Non-pigmented ciliary epithelial cell (primary cell): ENCODE measurements around the gene TNFRSF11A.

Source experiments
- DNase-seq: peaks from one replicate; pipeline ENCODE4 v3.0.0-alpha.2; 2010; ENCODE audit warnings: low read depth

Gene TNFRSF11A

DNA sequence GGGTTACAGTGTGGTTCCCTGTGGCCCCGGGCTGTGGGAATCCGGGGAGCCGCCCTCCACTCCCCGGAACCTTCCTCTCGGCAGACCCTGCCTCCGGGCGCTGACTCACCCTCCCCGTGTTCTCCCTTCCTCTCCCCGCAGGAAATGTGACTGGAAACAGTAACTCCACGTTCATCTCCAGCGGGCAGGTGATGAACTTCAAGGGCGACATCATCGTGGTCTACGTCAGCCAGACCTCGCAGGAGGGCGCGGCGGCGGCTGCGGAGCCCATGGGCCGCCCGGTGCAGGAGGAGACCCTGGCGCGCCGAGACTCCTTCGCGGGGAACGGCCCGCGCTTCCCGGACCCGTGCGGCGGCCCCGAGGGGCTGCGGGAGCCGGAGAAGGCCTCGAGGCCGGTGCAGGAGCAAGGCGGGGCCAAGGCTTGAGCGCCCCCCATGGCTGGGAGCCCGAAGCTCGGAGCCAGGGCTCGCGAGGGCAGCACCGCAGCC, 59.5 kb downstream of the TNFRSF11A start:
- DNase-seq, result no peak

- DNase-seq, result no peak
These were observed 61.0 kb downstream of the TNFRSF11A start for GRCh38 chr18:62386091-62386490.

- no peak for DNase-seq
These were observed 61.5 kb downstream of the TNFRSF11A start for GRCh38 chr18:62386601-62387000.

GRCh38 chr18:62387257-62387656, 62.1 kb downstream of the TNFRSF11A start:
- DNase-seq, result no peak

- DNase-seq, result no peak
These were observed 64.0 kb downstream of the TNFRSF11A start for GRCh38 chr18:62388855-62389760.

DNA sequence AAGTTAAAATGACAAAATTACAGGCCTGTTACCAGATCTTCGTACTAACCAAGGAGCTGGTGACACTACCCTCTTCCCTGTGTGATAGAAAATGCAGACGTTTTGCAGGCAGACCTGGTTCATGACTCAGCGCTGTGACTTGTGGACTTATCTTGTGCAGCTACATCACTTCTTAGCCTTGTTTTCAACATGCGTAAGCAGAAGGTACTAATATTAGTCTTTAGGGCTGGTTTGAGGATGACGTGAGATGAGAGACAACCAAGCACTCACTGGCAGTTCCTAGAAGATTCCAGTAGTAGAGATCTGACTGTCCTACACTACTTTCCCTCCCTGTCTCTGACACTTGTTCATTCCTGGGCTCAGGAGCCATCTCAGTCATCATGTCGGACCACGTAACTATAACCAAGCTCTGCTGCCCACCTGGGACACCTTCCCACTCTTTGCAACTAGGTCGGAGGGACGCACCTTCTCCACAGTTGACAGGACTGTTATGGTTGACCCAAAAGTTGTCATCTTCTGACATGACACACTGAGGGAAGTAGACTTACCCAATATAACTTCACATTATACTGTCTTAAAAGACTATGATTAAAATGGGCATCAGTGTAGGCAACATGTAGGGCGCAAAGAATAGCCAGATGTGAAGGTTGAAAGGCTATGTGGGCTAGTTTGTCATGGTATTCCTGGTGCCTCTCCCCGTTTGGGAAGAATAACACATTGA, 64.8 kb downstream of the TNFRSF11A start:
- DNase-seq, result no peak

- no peak for DNase-seq
These were observed 69.1 kb downstream of the TNFRSF11A start for GRCh38 chr18:62394006-62394763.

GRCh38 chr18:62396381-62396780, 71.3 kb downstream of the TNFRSF11A start:
- DNase-seq, result no peak

- no peak for DNase-seq
These were observed 71.9 kb downstream of the TNFRSF11A start for GRCh38 chr18:62396967-62397366.

DNA sequence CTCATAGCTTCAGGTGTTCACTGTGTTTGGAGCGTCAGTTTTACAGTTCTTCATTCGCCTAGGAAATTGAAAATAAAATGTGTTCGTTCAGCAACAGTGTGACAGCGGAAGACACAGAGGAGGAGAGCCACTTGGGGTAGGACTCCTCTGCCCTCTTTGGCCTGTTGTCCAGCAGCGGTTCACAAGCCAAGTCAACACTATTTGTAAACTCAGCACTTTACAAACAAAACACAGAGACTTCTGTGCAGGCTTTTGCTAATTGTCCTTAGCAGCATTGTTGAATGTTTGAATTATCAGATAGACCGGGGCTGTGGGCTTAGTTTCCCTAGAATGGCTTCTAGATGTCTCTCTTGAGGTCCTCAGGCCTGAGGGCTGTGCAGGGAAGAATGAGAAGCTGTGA, 73.2 kb downstream of the TNFRSF11A start:
- no peak for DNase-seq

DNA sequence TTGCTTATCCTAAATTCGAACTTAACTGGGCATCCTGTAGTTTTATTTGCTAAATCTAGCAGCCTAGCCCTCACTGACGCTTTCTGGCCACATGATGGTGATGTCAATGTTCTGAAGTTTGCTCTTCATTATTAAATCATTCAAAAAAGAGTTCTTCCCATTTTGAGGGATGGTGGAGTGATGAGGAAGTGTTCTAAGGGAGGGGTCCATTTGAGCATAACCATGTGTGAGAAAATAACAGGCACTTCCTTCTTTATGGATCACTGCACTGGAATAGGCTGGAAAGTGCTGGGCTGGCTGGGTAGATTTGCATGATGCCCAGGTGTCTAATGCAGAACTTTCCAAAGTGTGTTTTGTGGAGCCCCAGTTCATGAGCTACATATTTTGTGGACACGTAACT, 74.2 kb downstream of the TNFRSF11A start:
- DNase-seq, result no peak

DNA sequence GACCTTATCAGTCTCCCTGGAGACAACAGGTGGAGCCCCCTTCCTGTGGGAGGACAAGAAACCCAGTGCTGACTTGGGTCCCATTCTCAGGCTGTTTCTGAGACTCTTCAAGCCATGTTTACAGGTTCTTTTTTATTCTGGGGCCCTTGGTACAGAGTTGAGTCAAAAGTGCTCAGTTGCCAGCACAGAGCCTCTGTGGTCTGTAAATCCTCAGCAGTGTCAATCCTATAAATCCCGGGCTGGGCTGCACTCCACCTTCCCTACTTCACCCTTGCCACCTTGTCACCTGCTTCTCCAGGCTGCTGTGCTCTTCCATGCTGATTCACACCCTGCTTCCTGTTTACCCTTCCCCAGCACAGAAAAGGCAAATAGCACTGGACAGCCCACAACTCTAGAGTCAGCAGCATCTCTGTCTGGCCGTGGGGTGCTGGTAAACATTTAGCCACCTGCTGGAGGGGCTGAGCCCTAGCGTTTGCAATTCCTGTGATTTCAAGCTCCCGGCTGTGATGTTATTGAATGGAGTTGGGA, 74.7 kb downstream of the TNFRSF11A start:
- DNase-seq, result no peak

DNA sequence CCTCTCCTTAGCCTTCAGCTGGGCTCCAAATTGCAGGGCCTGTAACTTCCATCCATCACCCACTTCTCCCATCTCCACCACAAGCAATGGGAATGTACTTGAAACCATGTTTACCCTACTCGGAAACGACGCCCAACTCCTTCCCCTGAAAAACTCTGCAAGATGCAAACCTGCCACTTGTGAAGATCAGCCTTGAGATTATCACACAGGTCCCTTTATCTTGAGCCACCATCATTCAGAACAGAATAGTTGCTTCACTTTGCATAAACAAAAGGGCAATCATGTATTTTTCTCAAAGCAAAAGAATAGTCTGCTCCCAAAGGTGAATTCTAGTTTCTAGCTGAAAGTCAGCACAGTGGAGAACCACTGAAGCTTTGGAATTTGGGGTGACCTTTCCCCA, 75.8 kb downstream of the TNFRSF11A start:
- DNase-seq, result no peak

- DNase-seq, result no peak
These were observed 77.3 kb downstream of the TNFRSF11A start for GRCh38 chr18:62402342-62402948.

GRCh38 chr18:62403120-62403519, 78.0 kb downstream of the TNFRSF11A start:
- no peak for DNase-seq

- no peak for DNase-seq
These were observed 79.8 kb downstream of the TNFRSF11A start for GRCh38 chr18:62404881-62405280.

DNA sequence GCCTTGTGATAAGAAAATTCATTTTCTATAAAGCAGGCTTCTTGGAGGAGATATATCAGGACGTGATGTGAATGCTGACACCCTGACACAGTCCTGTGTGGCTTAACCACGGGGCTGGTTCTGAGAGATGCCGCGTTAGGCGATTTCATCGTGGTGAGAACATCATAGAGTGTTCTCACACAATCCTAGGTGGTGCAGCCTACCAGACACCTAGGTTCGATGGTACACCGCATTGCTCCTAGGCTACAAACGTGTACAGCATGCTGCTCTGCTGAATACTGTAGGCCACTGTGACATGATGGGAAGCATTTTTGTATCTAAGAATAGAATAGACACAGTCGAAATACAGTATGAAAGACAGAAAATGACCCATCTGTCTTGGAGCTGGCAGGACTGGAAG, 82.5 kb downstream of the TNFRSF11A start:
- no peak for DNase-seq

DNA sequence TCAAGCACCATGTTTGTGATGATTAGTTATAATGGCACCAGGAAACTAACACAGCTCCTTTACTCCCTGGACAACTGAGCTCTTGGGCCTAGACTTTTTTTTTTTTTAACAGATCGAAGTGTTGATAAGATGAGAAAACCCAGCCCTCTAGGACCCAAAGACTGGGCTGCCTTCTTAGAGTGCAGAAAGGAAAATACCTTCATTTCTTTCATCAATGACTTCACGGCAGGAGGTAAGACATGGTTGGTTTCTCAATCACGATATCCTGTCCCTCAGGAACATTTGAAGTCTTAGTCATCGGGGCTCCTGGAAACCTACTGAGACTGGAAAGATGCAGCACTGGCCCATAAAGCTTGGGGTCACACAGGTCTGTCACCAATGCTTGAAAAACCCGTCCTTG, 84.7 kb downstream of the TNFRSF11A start:
- no peak for DNase-seq

DNA sequence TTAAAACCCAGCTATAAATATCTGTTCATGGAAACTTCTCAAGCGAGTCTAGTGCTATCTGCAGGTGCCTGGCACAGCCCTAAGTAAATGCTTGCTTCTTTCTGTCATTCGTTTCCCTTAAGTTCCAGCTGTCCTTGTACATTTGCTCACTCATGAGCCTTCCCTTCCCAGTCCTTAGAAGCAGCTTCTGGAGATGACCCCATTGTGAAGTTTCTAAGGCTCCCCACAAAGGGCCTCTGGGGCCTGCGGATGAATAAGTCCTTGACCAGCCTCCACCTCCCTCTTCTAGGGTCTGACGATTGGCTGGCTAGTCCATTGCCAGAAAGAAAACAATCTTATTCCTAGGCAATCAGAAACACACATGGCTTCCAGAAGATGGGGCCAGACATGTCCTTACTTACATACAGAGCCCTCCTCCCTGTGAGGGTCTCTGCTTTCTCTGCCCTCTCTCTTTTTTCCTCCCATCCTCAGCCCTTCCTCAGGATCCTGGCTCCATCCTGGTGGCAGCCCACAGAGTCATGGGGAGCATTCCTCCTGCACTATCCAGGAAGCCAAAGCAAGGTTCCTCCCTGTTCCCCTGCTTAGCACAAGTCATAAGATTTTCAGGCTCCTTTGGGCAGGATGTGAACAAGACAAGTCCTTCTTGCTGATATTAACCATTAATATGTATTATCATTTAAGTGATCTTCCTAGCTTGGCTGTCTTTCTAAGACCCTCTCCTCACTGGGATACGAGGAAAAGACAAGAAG, 87.3 kb downstream of the TNFRSF11A start:
- DNase-seq, result no peak

- no peak for DNase-seq
These were observed 88.1 kb downstream of the TNFRSF11A start for GRCh38 chr18:62413206-62413605.

- DNase-seq, result no peak
These were observed 93.1 kb downstream of the TNFRSF11A start for GRCh38 chr18:62418258-62418657.
